Left lung (tissue), 10 donors: ENCODE data around the gene LCE3D. TPM values are rescaled to one million over a fixed set of nuclear protein-coding genes. Genes with fewer than 3 reads are reported as not detected.
"Not testable (repeated sequence)": the region's sequence is repeated elsewhere in the genome, so short reads cannot be mapped to it uniquely, and the experiment has no call there.

ENCODE experiments used
- ATAC-seq: fragments of 200-7000 bp; cut with Tn5 transposase; one replicate; pipeline ENCODE4 v1.9.1; 2020; ENCODE audit warnings: moderate library complexity
- DNase-seq, 4 donors: peaks; one replicate each; pipeline ENCODE4 v3.0.0-alpha.2; 2013 to 2020
- H3K27ac ChIP-seq, 2 donors: fragments of 200-600 bp; sonication (generic) in 1 of 2; one replicate each; pipeline versions ENCODE4 v1.5.0 to v1.8.0; 2020 to 2021
- H3K27me3 ChIP-seq, 2 donors: fragments of 200-600 bp; sonication (generic) in 1 of 2; one replicate each; pipeline versions ENCODE4 v1.5.0 to v1.8.0; 2020 to 2021
- H3K36me3 ChIP-seq, 2 donors: fragments of 200-600 bp; sonication (generic) in 1 of 2; one replicate each; pipeline versions ENCODE4 v1.5.0 to v1.8.0; 2020 to 2021
- H3K4me1 ChIP-seq, 2 donors: fragments of 200-600 bp; one replicate each; pipeline ENCODE4 v1.8.0; 2021
- H3K4me3 ChIP-seq, 2 donors: fragments of 200-600 bp; sonication (generic) in 1 of 2; one replicate each; pipeline versions ENCODE4 v1.5.0 to v1.8.0; 2020 to 2021; ENCODE audit warnings: mild to moderate bottlenecking in 1 of 2
- H3K9me3 ChIP-seq, 2 donors: fragments of 200-600 bp; sonication (generic) in 1 of 2; one replicate each; pipeline versions ENCODE4 v1.5.0 to v1.8.0; 2020 to 2021
- intact Hi-C, 2 donors: fragments of 100-400 bp; cut with DNase I; formaldehyde crosslinking; loops; one replicate each; pipeline versions ENCODE4 v1.11.2 to v1.14.2; 2022
- polyA plus RNA-seq, 6 donors: library from polyadenylated mRNA; unstranded; fragments of 120-200 nt; gene quantifications; one replicate each; pipeline ENCODE4 v1.2.1, GENCODE V29; 2013; ENCODE audit not compliant: insufficient read length in 6 of 6
- total RNA-seq, 2 donors: library from RNA; stranded (reverse); fragmentation: NEBNext Ultra II Directional; extraction: Animal tissue kit (Norgen Biotek cat#: 25700); gene quantifications; one replicate each; pipeline ENCODE4 v1.2.1, GENCODE V29; 2021
- TF ChIP-seq, protein P1 (sequence below), 2 donors: fragments of 200-600 bp; sonication (generic) in 1 of 2; IDR thresholded peaks; one replicate each; pipeline versions ENCODE4 v1.5.0 to v1.8.0; 2021; ENCODE audit warnings: antibody characterized with exemption in 2 of 2
- donor health status: DM: no; HTN: yes; CAD: no.
- donor health status: DM: no; HTN: no; CAD: no.

LCE3D gene
- total and polyA plus RNA-seq, 8 donors: not detected

DNA sequence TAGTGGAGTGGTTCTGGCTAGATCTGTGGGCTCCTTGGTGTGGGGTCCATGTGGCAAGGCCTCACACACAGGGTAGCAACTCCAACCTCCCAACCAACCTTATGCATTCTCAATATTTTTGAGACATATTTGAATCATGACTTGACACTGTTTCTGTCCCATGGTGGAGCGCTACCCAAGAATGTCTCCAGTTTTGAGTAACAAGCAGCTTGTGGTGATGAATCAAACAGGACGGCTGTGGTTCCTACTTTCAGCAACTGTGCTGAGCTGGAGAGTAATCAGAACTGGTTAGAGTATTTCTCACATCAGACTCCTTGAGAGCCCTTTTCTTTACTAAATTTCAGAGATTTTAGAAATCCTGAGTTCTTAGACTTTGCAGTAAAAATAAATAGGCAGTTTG lies 3.1 kb downstream of the LCE3D start:
- H3K9me3 ChIP-seq: no peaks in the 10 kb centered on the region
- H3K4me1 ChIP-seq: no peaks in the 10 kb centered on the region
- no peak overlapping the region for H3K4me3 ChIP-seq
- TF ChIP-seq, protein P1, sequence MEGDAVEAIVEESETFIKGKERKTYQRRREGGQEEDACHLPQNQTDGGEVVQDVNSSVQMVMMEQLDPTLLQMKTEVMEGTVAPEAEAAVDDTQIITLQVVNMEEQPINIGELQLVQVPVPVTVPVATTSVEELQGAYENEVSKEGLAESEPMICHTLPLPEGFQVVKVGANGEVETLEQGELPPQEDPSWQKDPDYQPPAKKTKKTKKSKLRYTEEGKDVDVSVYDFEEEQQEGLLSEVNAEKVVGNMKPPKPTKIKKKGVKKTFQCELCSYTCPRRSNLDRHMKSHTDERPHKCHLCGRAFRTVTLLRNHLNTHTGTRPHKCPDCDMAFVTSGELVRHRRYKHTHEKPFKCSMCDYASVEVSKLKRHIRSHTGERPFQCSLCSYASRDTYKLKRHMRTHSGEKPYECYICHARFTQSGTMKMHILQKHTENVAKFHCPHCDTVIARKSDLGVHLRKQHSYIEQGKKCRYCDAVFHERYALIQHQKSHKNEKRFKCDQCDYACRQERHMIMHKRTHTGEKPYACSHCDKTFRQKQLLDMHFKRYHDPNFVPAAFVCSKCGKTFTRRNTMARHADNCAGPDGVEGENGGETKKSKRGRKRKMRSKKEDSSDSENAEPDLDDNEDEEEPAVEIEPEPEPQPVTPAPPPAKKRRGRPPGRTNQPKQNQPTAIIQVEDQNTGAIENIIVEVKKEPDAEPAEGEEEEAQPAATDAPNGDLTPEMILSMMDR (IDR thresholded peaks at IDR 0.05): no peak
- H3K27ac ChIP-seq: no peak overlapping the region
- intact Hi-C loops: no loop called here
- H3K27me3 ChIP-seq: no peaks in the 10 kb centered on the region
- no peak for ATAC-seq
- DNase-seq: no peak
- H3K36me3 ChIP-seq: no peaks in the 10 kb centered on the region

DNA sequence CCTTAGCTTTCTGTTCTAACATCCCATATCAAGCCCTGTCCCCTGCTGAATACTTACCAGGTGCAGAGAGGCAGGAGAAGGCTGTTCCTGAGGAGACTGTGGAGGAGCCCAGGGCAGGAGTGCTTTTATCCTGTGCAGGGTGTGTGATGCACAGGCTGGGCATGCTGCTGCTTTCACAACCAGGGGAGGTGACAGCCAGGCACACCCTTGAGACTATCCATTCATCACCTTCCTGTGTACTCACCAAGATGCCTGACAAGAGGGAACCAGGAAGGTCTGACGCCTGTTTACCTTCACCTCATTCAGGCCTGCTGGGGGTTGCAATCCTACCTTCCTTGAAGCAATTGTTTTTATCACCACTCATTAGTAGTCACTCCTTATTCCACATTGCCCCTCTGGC lies 13.6 kb downstream of the LCE3D start, which contains the start of gene LCE3E:
Gene LCE3E, minus strand, starts transcription at position 100 of the 400 bp plus-strand sequence. CDS start 572 bp downstream, outside the sequence.
- H3K27me3 ChIP-seq: no peaks in the 10 kb centered on the region
- no peaks in the 10 kb centered on the region for H3K4me1 ChIP-seq
- no peak within 1 kb of the TSS for H3K27ac ChIP-seq
- H3K36me3 ChIP-seq: no peaks in the 10 kb centered on the region
- TF ChIP-seq, protein P1 (IDR thresholded peaks at IDR 0.05): no peak
- no peak within 1 kb of the TSS for H3K4me3 ChIP-seq
- ATAC-seq (no peak), DNase-seq (no peak)
- intact Hi-C loops: no loop called here
- peaks cover 0 to 12% of the 10 kb centered on the region in 2 donors for H3K9me3 ChIP-seq

DNA sequence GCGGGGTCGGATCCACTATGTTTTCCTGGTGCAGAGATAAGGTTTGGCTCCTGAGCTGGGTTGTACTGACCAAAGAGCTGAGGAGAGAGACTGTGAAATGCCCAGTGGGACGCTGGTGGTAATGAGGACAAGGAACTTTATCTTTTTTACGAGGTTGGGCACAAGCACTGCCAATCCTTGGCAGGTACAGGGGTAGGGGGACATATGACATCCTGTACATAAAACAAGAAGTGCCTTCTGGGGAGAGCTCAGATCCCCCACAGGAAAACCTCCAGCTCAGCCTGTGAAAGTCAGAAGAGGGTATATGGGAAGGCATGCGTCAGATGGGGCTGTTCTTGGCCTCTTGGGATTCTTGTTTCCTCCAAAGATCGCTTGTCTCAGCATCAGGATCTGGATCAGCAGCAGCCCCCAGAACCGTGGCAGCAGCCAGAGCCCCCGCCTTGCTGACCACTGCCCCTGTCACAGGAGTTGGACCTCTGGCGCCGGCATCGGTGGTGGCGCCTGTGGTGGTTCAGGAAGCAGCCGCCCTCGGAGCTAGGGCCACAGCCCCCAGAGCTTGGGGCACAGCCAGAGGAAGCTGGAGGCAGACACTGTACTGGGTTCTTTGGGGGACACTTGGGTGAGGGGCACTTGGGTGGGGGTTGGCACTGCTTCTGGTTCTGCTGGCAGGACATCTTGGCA lies 14.6 kb downstream of the LCE3D start:
- H3K9me3 ChIP-seq: peaks cover 0 to 12% of the 10 kb centered on the region in 2 donors
- H3K27me3 ChIP-seq: no peaks in the 10 kb centered on the region
- no peaks in the 10 kb centered on the region for H3K36me3 ChIP-seq
- H3K4me1 ChIP-seq: no peaks in the 10 kb centered on the region
- H3K4me3 ChIP-seq: no peak overlapping the region
- ATAC-seq (no peak), DNase-seq (no peak)
- TF ChIP-seq, protein P1 (IDR thresholded peaks at IDR 0.05): no peak
- no peak overlapping the region for H3K27ac ChIP-seq
- intact Hi-C loops: no loop called here

DNA sequence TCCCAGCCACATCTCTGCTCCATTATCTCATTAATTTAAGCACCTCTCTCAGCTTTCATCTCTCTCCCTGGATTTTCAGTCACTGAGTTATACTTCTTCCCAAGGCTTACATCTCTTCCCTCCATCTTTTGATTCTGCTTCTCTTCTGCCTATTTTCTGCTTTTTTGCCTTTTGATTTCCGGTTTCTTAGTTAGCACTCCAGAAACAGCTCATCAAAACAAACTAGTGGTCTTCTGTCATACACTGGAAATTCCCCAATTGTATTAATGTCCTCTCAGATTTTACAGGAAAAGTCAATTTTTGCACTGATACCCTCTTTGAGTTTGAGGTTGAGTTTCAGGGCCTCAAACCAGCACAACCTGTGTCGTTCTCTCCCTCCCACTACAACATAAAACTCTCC lies 15.2 kb downstream of the LCE3D start:
- DNase-seq (no peak), ATAC-seq (no peak)
- Histone ChIP-seq H3K4me3 (no peak overlapping the region), H3K9me3 (peaks cover 0 to 10% of the 10 kb centered on the region in 2 donors), H3K36me3 (no peaks in the 10 kb centered on the region), H3K27me3 (no peaks in the 10 kb centered on the region), H3K4me1 (no peaks in the 10 kb centered on the region), H3K27ac (no peak overlapping the region)
- intact Hi-C loops: no loop called here
- TF ChIP-seq, protein P1 (IDR thresholded peaks at IDR 0.05): no peak

DNA sequence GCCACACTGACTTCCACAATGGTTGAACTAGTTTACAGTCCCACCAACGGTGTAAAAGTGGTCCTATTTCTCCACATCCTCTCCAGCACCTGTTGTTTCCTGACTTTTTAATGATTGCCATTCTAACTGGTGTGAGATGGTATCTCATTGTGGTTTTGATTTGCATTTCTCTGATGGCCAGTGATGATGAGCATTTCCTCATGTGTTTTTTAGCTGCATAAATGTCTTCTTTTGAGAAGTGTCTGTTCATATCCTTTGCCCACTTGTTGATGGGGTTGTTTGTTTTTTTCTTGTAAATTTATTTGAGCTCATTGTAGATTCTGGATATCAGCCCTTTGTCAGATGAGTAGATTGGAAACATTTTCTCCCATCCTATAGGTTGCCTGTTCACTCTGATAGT lies 32.0 kb downstream of the LCE3D start:
- DNase-seq, intact Hi-C loops, H3K4me3 ChIP-seq, H3K4me1 ChIP-seq, H3K9me3 ChIP-seq, ATAC-seq, H3K27me3 ChIP-seq, H3K36me3 ChIP-seq, H3K27ac ChIP-seq: not testable (repeated sequence)

DNA sequence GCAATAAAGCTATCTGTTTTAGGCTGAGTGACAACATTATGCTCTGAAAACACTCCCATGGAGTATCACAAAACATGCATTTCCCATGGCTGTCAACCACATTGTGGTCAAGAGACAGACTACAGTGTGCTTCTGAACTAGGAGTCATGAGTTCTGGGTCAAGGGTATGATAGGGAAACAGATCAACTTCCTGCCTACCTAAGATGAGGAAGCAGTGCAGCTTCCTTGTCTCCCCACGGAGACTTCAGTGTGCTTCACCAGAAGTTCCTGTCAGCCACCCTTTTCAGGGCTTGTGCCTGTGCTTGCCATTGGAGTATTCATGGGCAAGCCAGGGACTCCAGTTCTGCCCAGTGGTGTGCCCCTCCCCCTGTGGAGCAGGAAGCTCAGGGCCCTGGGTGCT lies 33.6 kb downstream of the LCE3D start:
- no peak overlapping the region for H3K27ac ChIP-seq
- TF ChIP-seq, protein P1 (IDR thresholded peaks at IDR 0.05): no peak
- DNase-seq (no peak), ATAC-seq (no peak)
- no peaks in the 10 kb centered on the region for H3K36me3 ChIP-seq
- intact Hi-C loops: no loop called here
- H3K27me3 ChIP-seq: peaks cover 0 to 8% of the 10 kb centered on the region in 2 donors
- H3K4me3 ChIP-seq: no peak overlapping the region
- no peaks in the 10 kb centered on the region for H3K9me3 ChIP-seq
- H3K4me1 ChIP-seq: no peaks in the 10 kb centered on the region
